GM13976 (cell line): ENCODE data around the gene CDC20.

Experiments
- DNase-seq: peaks from one replicate; pipeline ENCODE4 v3.0.0; 2012; ENCODE audit warnings: low spot score
- CTCF ChIP-seq: IDR thresholded peaks from 2 replicates; pipeline ENCODE4 v1.5.1; 2012; ENCODE audit warnings: borderline replicate concordance, mild to moderate bottlenecking; ENCODE audit not compliant: insufficient read depth; ENCODE audit errors: extremely low read depth, missing control alignments, control extremely low read depth
- in situ Hi-C: fragments of 300-500 bp; cut with MboI; formaldehyde crosslinking; loops from one replicate; pipeline ENCODE4 v1.12.0; 2022; ENCODE audit warnings: low sequenced_read_pairs, mixed read lengths, inconsistent platforms; ENCODE audit not compliant: unreplicated experiment

The CDC20 gene

GRCh38 chr1:43348809-43349593 lies 9.8 kb upstream of the CDC20 start:
- no peak for TF ChIP-seq CTCF
- peak; percentile 75 for DNase-seq
- in situ Hi-C loops, result no loop called here

- no peak for TF ChIP-seq CTCF
- in situ Hi-C loops, result loop anchor here (25.0 kb wide), 1 partner anchor 112 kb away; no protein-coding TSS in a partner anchor
- no peak for DNase-seq
Measured at GRCh38 chr1:43349594-43350306, 9.0 kb upstream of the CDC20 start.

GRCh38 chr1:43350976-43351375 lies 7.8 kb upstream of the CDC20 start:
- in situ Hi-C loops, result loop anchor here (25.0 kb wide), 1 partner anchor 114 kb away; no protein-coding TSS in a partner anchor
- no peak for TF ChIP-seq CTCF
- DNase-seq, result no peak

- in situ Hi-C loops, result loop anchor here (25.0 kb wide), 1 partner anchor 114 kb away; no protein-coding TSS in a partner anchor
- no peak for DNase-seq
- TF ChIP-seq CTCF, result no peak
Measured at GRCh38 chr1:43351421-43352350, 7.1 kb upstream of the CDC20 start.

GRCh38 chr1:43352351-43352705 lies 6.5 kb upstream of the CDC20 start:
- no peak for TF ChIP-seq CTCF
- in situ Hi-C loops, result loop anchor here (25.0 kb wide), 1 partner anchor 115 kb away; no protein-coding TSS in a partner anchor
- DNase-seq, result no peak

GRCh38 chr1:43352881-43353280 lies 5.9 kb upstream of the CDC20 start:
- no peak for TF ChIP-seq CTCF
- in situ Hi-C loops, result loop anchor here (25.0 kb wide), 1 partner anchor 116 kb away; no protein-coding TSS in a partner anchor
- DNase-seq, result no peak
